Measurements from ENCODE around the gene EPC1. TPM values are rescaled to one million over a fixed set of nuclear protein-coding genes. Genes with fewer than 3 reads are reported as not detected.

Gene EPC1
- total and polyA plus RNA-seq, 2 of the 8 experiments (the other 6 are each of a cell fraction or from before 2014, with no cell fraction given), result 23.7 to 42.3 TPM

DNA sequence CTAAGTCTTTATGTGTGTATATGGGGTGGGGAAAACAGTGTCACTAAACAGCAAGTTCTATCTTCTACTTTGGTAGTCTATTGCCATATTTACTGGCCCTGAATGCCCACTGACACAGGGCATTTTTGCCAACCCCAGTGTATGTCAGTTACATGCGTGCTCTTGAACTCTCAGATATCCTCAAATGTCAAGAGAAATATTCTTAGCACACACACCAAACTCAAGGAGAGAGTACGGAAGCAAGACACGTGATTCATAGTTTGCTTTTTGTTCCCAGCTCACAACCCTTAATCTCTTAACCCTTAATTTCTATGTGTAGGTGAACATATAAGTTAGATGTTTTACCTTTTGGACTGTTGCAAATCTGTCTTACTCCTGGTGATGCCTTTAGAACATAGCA is 39.3 kb downstream of the EPC1 start (continued):
- TF ChIP-seq CTBP2 (IDR thresholded peaks at IDR 0.05; ENCODE audit: borderline replicate concordance, insufficient read depth, insufficient read length, low read length), result no peak
- TF ChIP-seq SUZ12 (IDR thresholded peaks at IDR 0.05; ENCODE audit: low read length), result no peak

Data from H1 (cell line).